A673 (cell line): ENCODE measurements around the gene AGO1.
A peak's percentile ranks its signal among the peaks of the same experiment; 100 is the strongest.

Source experiments
- EZH2 ChIP-seq: fragments of 200-600 bp; sonication (generic); IDR thresholded peaks from 2 replicates; pipeline ENCODE4 v1.6.1; 2017; ENCODE audit warnings: borderline replicate concordance, low read depth, mild to moderate bottlenecking, mixed read lengths, antibody characterized with exemption, low read length; ENCODE audit not compliant: poor library complexity, severe bottlenecking
- TF ChIP-seq, protein P1 (sequence below): fragments of 300-800, 200-600 bp; sonication (generic); conservative IDR thresholded peaks from 2 replicates; pipeline ENCODE4 v1.5.1; 2017; ENCODE audit warnings: low read depth, mild to moderate bottlenecking, antibody characterized with exemption, low read length, moderate library complexity, mixed read lengths

DNA sequence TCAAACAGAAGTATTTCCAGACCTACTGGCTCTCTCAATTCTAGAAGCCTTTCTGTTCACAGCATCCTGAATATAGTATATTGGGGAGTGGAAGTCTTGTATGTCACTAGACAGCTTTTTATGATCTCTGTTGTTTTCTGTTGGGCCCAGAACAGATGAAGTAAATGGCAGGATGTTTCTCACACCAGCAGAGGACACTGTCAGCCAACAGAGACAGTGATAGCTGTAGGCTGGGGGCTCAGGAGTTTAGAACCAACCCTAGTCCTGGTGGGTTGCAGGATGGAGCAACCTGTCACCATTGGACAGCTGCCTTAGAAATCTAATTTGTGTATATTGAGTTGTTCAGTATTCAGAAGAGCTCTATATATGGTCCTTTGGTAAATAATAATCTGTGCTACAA is 16.9 kb downstream of the AGO1 start:
- TF ChIP-seq, protein P1, sequence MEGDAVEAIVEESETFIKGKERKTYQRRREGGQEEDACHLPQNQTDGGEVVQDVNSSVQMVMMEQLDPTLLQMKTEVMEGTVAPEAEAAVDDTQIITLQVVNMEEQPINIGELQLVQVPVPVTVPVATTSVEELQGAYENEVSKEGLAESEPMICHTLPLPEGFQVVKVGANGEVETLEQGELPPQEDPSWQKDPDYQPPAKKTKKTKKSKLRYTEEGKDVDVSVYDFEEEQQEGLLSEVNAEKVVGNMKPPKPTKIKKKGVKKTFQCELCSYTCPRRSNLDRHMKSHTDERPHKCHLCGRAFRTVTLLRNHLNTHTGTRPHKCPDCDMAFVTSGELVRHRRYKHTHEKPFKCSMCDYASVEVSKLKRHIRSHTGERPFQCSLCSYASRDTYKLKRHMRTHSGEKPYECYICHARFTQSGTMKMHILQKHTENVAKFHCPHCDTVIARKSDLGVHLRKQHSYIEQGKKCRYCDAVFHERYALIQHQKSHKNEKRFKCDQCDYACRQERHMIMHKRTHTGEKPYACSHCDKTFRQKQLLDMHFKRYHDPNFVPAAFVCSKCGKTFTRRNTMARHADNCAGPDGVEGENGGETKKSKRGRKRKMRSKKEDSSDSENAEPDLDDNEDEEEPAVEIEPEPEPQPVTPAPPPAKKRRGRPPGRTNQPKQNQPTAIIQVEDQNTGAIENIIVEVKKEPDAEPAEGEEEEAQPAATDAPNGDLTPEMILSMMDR, result 0 out of 2 replicates have a peak, but pooled peaks have one; percentile 12
- no peak for TF ChIP-seq EZH2
